Measurements from ENCODE around the gene PALMD. TPM values are rescaled to one million over a fixed set of nuclear protein-coding genes. Genes with fewer than 3 reads are reported as not detected.

Gene PALMD
- total and polyA plus RNA-seq, 2 donors from 2014 or later, result 10.1 to 25.2 TPM

DNA sequence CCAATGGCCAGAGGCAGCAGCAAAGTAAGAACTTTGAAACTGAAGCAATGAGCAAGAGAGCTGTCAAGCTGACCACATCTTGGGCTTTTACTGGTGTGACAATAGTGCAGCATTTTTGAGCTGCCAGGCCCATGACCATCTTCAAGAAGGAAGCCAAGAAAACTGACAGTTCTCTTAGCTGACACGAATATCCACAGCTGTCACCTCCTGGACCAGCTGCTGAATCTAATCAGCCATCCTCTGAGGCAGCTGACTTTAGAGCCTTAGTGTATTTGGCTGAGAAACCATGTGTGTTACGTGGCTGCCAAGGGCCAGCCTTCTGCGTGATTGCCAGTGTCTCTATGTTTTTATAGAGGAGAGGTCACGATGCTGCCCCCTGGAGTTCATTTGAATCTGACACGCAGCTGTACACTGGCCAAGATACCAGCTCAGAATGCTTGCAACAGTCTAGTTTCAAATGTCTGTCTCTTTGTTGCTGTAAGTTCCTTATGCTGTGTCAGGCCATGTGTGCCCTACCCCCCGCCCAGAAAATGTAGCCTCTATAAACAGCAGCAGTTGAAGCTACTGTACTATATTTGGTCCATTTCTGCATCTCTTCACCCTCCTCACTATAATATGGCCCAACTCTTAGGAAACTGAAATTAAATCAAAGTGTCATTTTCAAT lies 39.7 kb downstream of the PALMD start:
- Histone ChIP-seq H3K9ac (ENCODE audit: low read length in 3 of 3) (no peak overlapping the region), H3K27ac (ENCODE audit: low read depth in 2 of 2, low read length in 2 of 2) (no peak overlapping the region), H3K27me3 (ENCODE audit: control insufficient read depth, insufficient read depth, low read length) (no peaks in the 10 kb centered on the region), H3K4me1 (ENCODE audit: control insufficient read depth in 2 of 3, insufficient read depth in 2 of 3, low read depth in 1 of 3, low read length in 3 of 3) (peaks cover 0 to 2% (median 0%) of the 10 kb centered on the region in 3 donors), H3K36me3 (ENCODE audit: control insufficient read depth in 2 of 3, insufficient read depth in 3 of 3, low read length in 3 of 3) (no peaks in the 10 kb centered on the region), H3K9me3 (ENCODE audit: control insufficient read depth in 2 of 3, insufficient read depth in 1 of 3, low read length in 3 of 3) (no peaks in the 10 kb centered on the region), H3K4me3 (ENCODE audit: low read length in 3 of 3) (no peak overlapping the region)
- TF ChIP-seq, protein P1, sequence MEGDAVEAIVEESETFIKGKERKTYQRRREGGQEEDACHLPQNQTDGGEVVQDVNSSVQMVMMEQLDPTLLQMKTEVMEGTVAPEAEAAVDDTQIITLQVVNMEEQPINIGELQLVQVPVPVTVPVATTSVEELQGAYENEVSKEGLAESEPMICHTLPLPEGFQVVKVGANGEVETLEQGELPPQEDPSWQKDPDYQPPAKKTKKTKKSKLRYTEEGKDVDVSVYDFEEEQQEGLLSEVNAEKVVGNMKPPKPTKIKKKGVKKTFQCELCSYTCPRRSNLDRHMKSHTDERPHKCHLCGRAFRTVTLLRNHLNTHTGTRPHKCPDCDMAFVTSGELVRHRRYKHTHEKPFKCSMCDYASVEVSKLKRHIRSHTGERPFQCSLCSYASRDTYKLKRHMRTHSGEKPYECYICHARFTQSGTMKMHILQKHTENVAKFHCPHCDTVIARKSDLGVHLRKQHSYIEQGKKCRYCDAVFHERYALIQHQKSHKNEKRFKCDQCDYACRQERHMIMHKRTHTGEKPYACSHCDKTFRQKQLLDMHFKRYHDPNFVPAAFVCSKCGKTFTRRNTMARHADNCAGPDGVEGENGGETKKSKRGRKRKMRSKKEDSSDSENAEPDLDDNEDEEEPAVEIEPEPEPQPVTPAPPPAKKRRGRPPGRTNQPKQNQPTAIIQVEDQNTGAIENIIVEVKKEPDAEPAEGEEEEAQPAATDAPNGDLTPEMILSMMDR (IDR thresholded peaks at IDR 0.05; ENCODE audit: borderline replicate concordance, extremely low read depth, insufficient read depth), result peak; percentile 64
- intact Hi-C loops (cut with DNase I), result no loop called here
- FAIRE-seq, result no peak
- peak; percentile 62 to 83 (median 73) for DNase-seq

- Histone ChIP-seq H3K9ac (ENCODE audit: low read length in 3 of 3) (no peak overlapping the region), H3K4me1 (ENCODE audit: control insufficient read depth in 2 of 3, insufficient read depth in 2 of 3, low read depth in 1 of 3, low read length in 3 of 3) (no peaks in the 10 kb centered on the region), H3K9me3 (ENCODE audit: control insufficient read depth in 2 of 3, insufficient read depth in 1 of 3, low read length in 3 of 3) (no peaks in the 10 kb centered on the region), H3K36me3 (ENCODE audit: control insufficient read depth in 2 of 3, insufficient read depth in 3 of 3, low read length in 3 of 3) (no peaks in the 10 kb centered on the region), H3K27ac (ENCODE audit: low read depth in 2 of 2, low read length in 2 of 2) (no peak overlapping the region), H3K4me3 (ENCODE audit: low read length in 3 of 3) (no peak overlapping the region), H3K27me3 (ENCODE audit: control insufficient read depth, insufficient read depth, low read length) (no peaks in the 10 kb centered on the region)
- FAIRE-seq, result no peak
- TF ChIP-seq, protein P1 (IDR thresholded peaks at IDR 0.05; ENCODE audit: borderline replicate concordance, extremely low read depth, insufficient read depth), result no peak
- no peak for DNase-seq
- intact Hi-C loops (cut with DNase I), result no loop called here
These were observed 45.3 kb downstream of the PALMD start for GRCh38 chr1:99691175-99691574.

DNA sequence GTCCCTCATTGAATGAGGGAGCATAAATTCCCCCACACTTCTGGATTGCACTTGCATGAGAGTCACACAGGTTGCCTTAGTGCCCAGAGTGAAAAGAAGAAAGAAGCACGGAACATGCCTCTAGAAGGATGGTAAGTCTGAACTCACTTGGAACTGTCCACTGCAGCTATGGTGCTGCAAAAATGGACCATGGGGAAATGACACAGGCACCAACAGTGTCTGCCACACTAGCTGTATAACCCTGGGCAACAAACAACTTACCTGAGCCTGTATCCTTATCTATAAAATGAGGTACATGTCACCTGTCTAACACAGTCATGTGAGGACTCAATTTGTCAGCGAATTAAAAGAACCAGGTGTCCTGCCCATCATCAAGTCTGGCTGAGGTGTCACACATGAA lies 50.7 kb downstream of the PALMD start:
- intact Hi-C loops (cut with DNase I), result no loop called here
- Histone ChIP-seq H3K27ac (ENCODE audit: low read depth in 2 of 2, low read length in 2 of 2) (no peak overlapping the region), H3K4me3 (ENCODE audit: low read length in 3 of 3) (no peak overlapping the region), H3K27me3 (ENCODE audit: control insufficient read depth, insufficient read depth, low read length) (no peaks in the 10 kb centered on the region), H3K36me3 (ENCODE audit: control insufficient read depth in 2 of 3, insufficient read depth in 3 of 3, low read length in 3 of 3) (no peaks in the 10 kb centered on the region), H3K9ac (ENCODE audit: low read length in 3 of 3) (no peak overlapping the region), H3K4me1 (ENCODE audit: control insufficient read depth in 2 of 3, insufficient read depth in 2 of 3, low read depth in 1 of 3, low read length in 3 of 3) (no peaks in the 10 kb centered on the region), H3K9me3 (ENCODE audit: control insufficient read depth in 2 of 3, insufficient read depth in 1 of 3, low read length in 3 of 3) (no peaks in the 10 kb centered on the region)
- FAIRE-seq (no peak), DNase-seq (no peak)
- TF ChIP-seq, protein P1 (IDR thresholded peaks at IDR 0.05; ENCODE audit: borderline replicate concordance, extremely low read depth, insufficient read depth), result no peak

- no peak for DNase-seq
- FAIRE-seq, result no peak
These were observed 51.7 kb downstream of the PALMD start for GRCh38 chr1:99697580-99697979.

More at GRCh38 chr1:99697580-99697979, 51.7 kb downstream of the PALMD start:
- no peak overlapping the region for H3K27ac ChIP-seq (ENCODE audit: low read depth in 2 of 2, low read length in 2 of 2)
- H3K4me1 ChIP-seq (ENCODE audit: control insufficient read depth in 2 of 3, insufficient read depth in 2 of 3, low read depth in 1 of 3, low read length in 3 of 3), result no peaks in the 10 kb centered on the region
- H3K9me3 ChIP-seq (ENCODE audit: control insufficient read depth in 2 of 3, insufficient read depth in 1 of 3, low read length in 3 of 3), result no peaks in the 10 kb centered on the region
- no peak overlapping the region for H3K9ac ChIP-seq (ENCODE audit: low read length in 3 of 3)
- TF ChIP-seq, protein P1 (IDR thresholded peaks at IDR 0.05; ENCODE audit: borderline replicate concordance, extremely low read depth, insufficient read depth), result no peak
- H3K27me3 ChIP-seq (ENCODE audit: control insufficient read depth, insufficient read depth, low read length), result no peaks in the 10 kb centered on the region
- intact Hi-C loops (cut with DNase I), result no loop called here
- no peak overlapping the region for H3K4me3 ChIP-seq (ENCODE audit: low read length in 3 of 3)
- no peaks in the 10 kb centered on the region for H3K36me3 ChIP-seq (ENCODE audit: control insufficient read depth in 2 of 3, insufficient read depth in 3 of 3, low read length in 3 of 3)
